H1 (cell line): ENCODE data around the gene FRMD4A. TPM values are rescaled to one million over a fixed set of nuclear protein-coding genes. Genes with fewer than 3 reads are reported as not detected.
A peak's percentile ranks its signal among the peaks of the same experiment; 100 is the strongest.

Source experiments
- CTCF ChIA-PET: fragments of 300-600 bp; sonication (Branson Sonifier 250); formaldehyde crosslinking; loops from one replicate; lab custom pipeline; 2021; ENCODE audit not compliant: partially characterized antibody; lab: Charles Lee
- POLR2A ChIA-PET: fragments of 300-600 bp; sonication (Branson Sonifier 250); formaldehyde crosslinking; loops from one replicate; lab custom pipeline; 2021; ENCODE audit warnings: inconsistent platforms; ENCODE audit not compliant: partially characterized antibody; lab: Charles Lee
- DNase-seq, 2 experiments: peaks; one replicate each; pipeline versions ENCODE4 v3.0.0 to v3.0.0-alpha.2; 2010 to 2022; ENCODE audit warnings: low spot score in 2 of 2, low read depth in 1 of 2, mixed read lengths in 1 of 2
- FAIRE-seq: peaks from 2 replicates; lab custom pipeline; 2011; peaks lifted over from hg19 to GRCh38; lab: Jason Lieb, UNC
- H2AFZ ChIP-seq: 2 replicates; pipeline ENCODE4 v1.8.1; 2012; ENCODE audit warnings: low read length, inconsistent platforms
- H2AK5ac ChIP-seq: 2 replicates; pipeline ENCODE4 v1.6.1; 2013; ENCODE audit warnings: low read depth, low read length
- H2BK120ac ChIP-seq: replicated peaks from 2 replicates; pipeline ENCODE3; 2013; ENCODE audit warnings: low read depth, low read length, inconsistent platforms
- H2BK12ac ChIP-seq: 2 replicates; pipeline ENCODE4 v1.6.1; 2013; ENCODE audit warnings: low read depth, low read length
- H2BK15ac ChIP-seq: 2 replicates; pipeline ENCODE4 v1.6.1; 2013; ENCODE audit warnings: low read length
- H2BK20ac ChIP-seq: 2 replicates; pipeline ENCODE4 v1.6.1; 2013; ENCODE audit warnings: low read length
- H2BK5ac ChIP-seq: 2 replicates; pipeline ENCODE4 v1.6.1; 2013; ENCODE audit warnings: low read depth, low read length
- H3K14ac ChIP-seq: 2 replicates; pipeline ENCODE4 v1.6.1; 2013; ENCODE audit warnings: inconsistent platforms; ENCODE audit not compliant: insufficient read length
- H3K18ac ChIP-seq: 2 replicates; pipeline ENCODE4 v1.6.1; 2013; ENCODE audit warnings: low read length; ENCODE audit errors: extremely low read depth
- H3K23ac ChIP-seq: 2 replicates; pipeline ENCODE4 v1.6.1; 2013; ENCODE audit warnings: inconsistent platforms; ENCODE audit not compliant: insufficient read length
- H3K23me2 ChIP-seq: 2 replicates; pipeline ENCODE4 v1.6.1; 2013; ENCODE audit warnings: low read depth, low read length
- H3K27ac ChIP-seq: 2 replicates; pipeline ENCODE4 v1.6.1; 2011; ENCODE audit warnings: low read depth, low read length, inconsistent platforms
- H3K27me3 ChIP-seq, 4 experiments: replicated peaks in 1 of 4; 1 replicate in 1 of 4; 2 replicates in 3 of 4; pipeline versions ENCODE4 v1.6.1 to v1.8.1; 2011 to 2013; ENCODE audit warnings: low read length in 3 of 4, mild to moderate bottlenecking in 3 of 4, inconsistent platforms in 2 of 4, mixed read lengths in 2 of 4, moderate library complexity in 1 of 4; ENCODE audit not compliant: control insufficient read depth in 3 of 4, insufficient read depth in 3 of 4; ENCODE audit errors: extremely low read depth in 1 of 4
- H3K36me3 ChIP-seq, 4 experiments: 2 replicates each; pipeline versions ENCODE4 v1.6.1 to v1.8.1; 2011 to 2013; ENCODE audit warnings: mild to moderate bottlenecking in 4 of 4, low read length in 3 of 4, moderate library complexity in 2 of 4, control low read depth in 1 of 4, inconsistent platforms in 1 of 4; ENCODE audit not compliant: insufficient read depth in 4 of 4, control insufficient read depth in 2 of 4
- H3K4ac ChIP-seq: replicated peaks from 2 replicates; pipeline ENCODE3; 2013; ENCODE audit warnings: low read length, low read depth, mixed read lengths, inconsistent platforms; ENCODE audit not compliant: insufficient read length
- H3K4me1 ChIP-seq, 4 experiments: replicated peaks in 1 of 4; 1 replicate in 1 of 4; 2 replicates in 3 of 4; pipeline versions ENCODE4 v1.6.1 to v1.8.1; 2011 to 2013; ENCODE audit warnings: low read length in 3 of 4, inconsistent platforms in 2 of 4, mixed read lengths in 1 of 4; ENCODE audit not compliant: insufficient read depth in 4 of 4, control insufficient read depth in 3 of 4
- H3K4me2 ChIP-seq, 2 experiments: 2 replicates each; pipeline versions ENCODE4 v1.6.1 to v1.8.1; 2011 to 2013; ENCODE audit warnings: low read depth in 2 of 2, low read length in 2 of 2, control low read depth in 1 of 2, inconsistent platforms in 1 of 2, mild to moderate bottlenecking in 1 of 2; ENCODE audit not compliant: insufficient read depth in 1 of 2
- H3K4me3 ChIP-seq, 4 experiments: fragments of 200-600, 300-600 bp in 1 of 4; sonication (generic), shearing (Covaris generic), sonication (Bioruptor Twin) in 1 of 4; 2 replicates each; pipeline versions ENCODE4 v1.5.1 to v1.8.1; 2011 to 2016; ENCODE audit warnings: low read length in 4 of 4, low read depth in 3 of 4, control low read depth in 2 of 4, inconsistent platforms in 2 of 4, mild to moderate bottlenecking in 2 of 4, mixed read lengths in 1 of 4, moderate library complexity in 1 of 4; ENCODE audit not compliant: insufficient read depth in 2 of 4; ENCODE audit errors: extremely low read depth in 1 of 4
- H3K56ac ChIP-seq: replicated peaks from 2 replicates; pipeline ENCODE3; 2013; ENCODE audit warnings: low read depth, mild to moderate bottlenecking, mixed read lengths, low read length, inconsistent platforms; ENCODE audit not compliant: insufficient read length
- H3K79me1 ChIP-seq: 2 replicates; pipeline ENCODE4 v1.6.1; 2013; ENCODE audit warnings: low read depth, low read length, control low read depth
- H3K79me2 ChIP-seq, 2 experiments: 2 replicates each; pipeline versions ENCODE4 v1.6.1 to v1.8.1; 2012 to 2013; ENCODE audit warnings: low read length in 2 of 2, mild to moderate bottlenecking in 2 of 2, inconsistent platforms in 1 of 2; ENCODE audit not compliant: insufficient read depth in 2 of 2, control insufficient read depth in 1 of 2
- H3K9ac ChIP-seq, 4 experiments: replicated peaks in 1 of 4; 1 replicate in 1 of 4; 2 replicates in 3 of 4; pipeline versions ENCODE4 v1.6.1 to v1.8.1; 2011 to 2013; ENCODE audit warnings: low read depth in 3 of 4, low read length in 3 of 4, control low read depth in 2 of 4, mild to moderate bottlenecking in 2 of 4, moderate library complexity in 2 of 4, inconsistent platforms in 1 of 4; ENCODE audit errors: extremely low read depth in 1 of 4
- H3K9me3 ChIP-seq, 2 experiments: 2 replicates each; pipeline versions ENCODE4 v1.6.1 to v1.8.1; 2012 to 2013; ENCODE audit warnings: mild to moderate bottlenecking in 2 of 2, moderate library complexity in 2 of 2, control low read depth in 1 of 2, inconsistent platforms in 1 of 2, low read depth in 1 of 2, low read length in 1 of 2, mixed read lengths in 1 of 2; ENCODE audit not compliant: insufficient read depth in 2 of 2
- H4K20me1 ChIP-seq, 2 experiments: replicated peaks in 1 of 2; 2 replicates each; pipeline versions ENCODE3 to v1.8.1; 2011 to 2013; ENCODE audit warnings: inconsistent platforms in 2 of 2, low read length in 2 of 2, mild to moderate bottlenecking in 1 of 2; ENCODE audit not compliant: insufficient read depth in 2 of 2, control insufficient read depth in 1 of 2
- H4K5ac ChIP-seq: 2 replicates; pipeline ENCODE4 v1.6.1; 2013; ENCODE audit warnings: low read length, low read depth, mixed read lengths, inconsistent platforms; ENCODE audit not compliant: insufficient read length
- H4K8ac ChIP-seq: 2 replicates; pipeline ENCODE4 v1.8.0; 2013; ENCODE audit warnings: mild to moderate bottlenecking, moderate library complexity, low read length, inconsistent platforms; ENCODE audit not compliant: insufficient read depth; ENCODE audit errors: extremely low read depth
- H4K91ac ChIP-seq: replicated peaks from 2 replicates; pipeline ENCODE3; 2013; ENCODE audit warnings: low read length, mixed read lengths, inconsistent platforms; ENCODE audit not compliant: insufficient read length
- ASH2L ChIP-seq: fragments of 200-600, 300-600 bp; sonication (generic); IDR thresholded peaks from one replicate; pipeline ENCODE4 v1.7.1; 2017; ENCODE audit warnings: low read length
- CBX5 ChIP-seq: fragments of 300-800, 300-1000 bp; sonication (generic); IDR thresholded peaks from 2 replicates; pipeline ENCODE4 v1.7.1; 2016; ENCODE audit warnings: antibody characterized with exemption, low read length, low read depth
- CHD1 ChIP-seq: IDR thresholded peaks from 2 replicates; pipeline ENCODE4 v1.6.1; 2012; ENCODE audit warnings: low read depth, low read length, improper control_type of control experiment
- HDAC6 ChIP-seq: IDR thresholded peaks from one replicate; pipeline ENCODE4 v1.7.1; 2012; ENCODE audit warnings: low read depth, mild to moderate bottlenecking, inconsistent platforms, low read length, moderate library complexity
- KDM1A ChIP-seq: fragments of 200-600, 300-600 bp; sonication (generic); IDR thresholded peaks from 2 replicates; pipeline ENCODE4 v1.7.1; 2016; ENCODE audit warnings: mild to moderate bottlenecking, low read length, borderline replicate concordance
- MAFK ChIP-seq: IDR thresholded peaks from 2 replicates; pipeline ENCODE4 v1.6.1; 2012; ENCODE audit warnings: low read depth, mild to moderate bottlenecking, improper control_type of control experiment, low read length
- PHF8 ChIP-seq: fragments of 200-600 bp; sonication (generic); conservative IDR thresholded peaks from 2 replicates; pipeline ENCODE4 v1.7.1; 2012; ENCODE audit warnings: low read depth, mild to moderate bottlenecking, inconsistent platforms, low read length, moderate library complexity
- SP1 ChIP-seq: IDR thresholded peaks from 2 replicates; pipeline ENCODE4 v1.6.1; 2011; ENCODE audit warnings: low read depth, low read length
- SUZ12 ChIP-seq: fragments of 200-600 bp; sonication (generic); IDR thresholded peaks from 2 replicates; pipeline ENCODE4 v1.6.1; 2012; ENCODE audit warnings: mild to moderate bottlenecking, inconsistent platforms, low read length, moderate library complexity, mixed read lengths
- TBP ChIP-seq: IDR thresholded peaks from 2 replicates; pipeline ENCODE4 v1.6.1; 2011; ENCODE audit warnings: low read depth, low read length, improper control_type of control experiment
- TEAD4 ChIP-seq: IDR thresholded peaks from 2 replicates; pipeline ENCODE4 v1.6.1; 2012; ENCODE audit warnings: low read depth, low read length, inconsistent platforms, mixed read lengths
- USF2 ChIP-seq: IDR thresholded peaks from 2 replicates; pipeline ENCODE4 v1.6.1; 2011; ENCODE audit warnings: low read length, improper control_type of control experiment
- WGBS, 2 experiments: shearing (Covaris generic) in 1 of 2; methylation state at CpG; one replicate each; pipeline versions ENCODE4 v1.1.6 to v1.1.7; 2013 to 2015; ENCODE audit warnings: low lambda C conversion rate in 2 of 2, mixed read lengths in 2 of 2, inconsistent platforms in 1 of 2, low coverage in 1 of 2, missing lambda C conversion rate in 1 of 2; ENCODE audit not compliant: insufficient replicate concordance in 2 of 2, insufficient coverage in 1 of 2, insufficient read length in 1 of 2; ENCODE audit errors: extremely low coverage in 1 of 2, missing lambda C conversion rate in 1 of 2; 5-methylcytosine and 5-hydroxymethylcytosine counted together
- polyA plus RNA-seq, 7 experiments: library from polyadenylated mRNA; depleted of rRNA in 3 of 7; stranded (reverse) in 5 of 7; unstranded in 2 of 7; fragments of >200 nt in 5 of 7; fragments of 200-250 nt in 2 of 7; gene quantifications; 1 replicate in 5 of 7; 2 replicates in 1 of 7; 4 replicates in 1 of 7; pipeline versions ENCODE4 v1.2.1 to v1.2.3, GENCODE V29; 2011 to 2013; ENCODE audit warnings: missing spikeins in 2 of 7, mixed read lengths in 2 of 7
- total RNA-seq: library from RNA; stranded (reverse); fragmentation: NEBNext Ultra II Directional; extraction: Animal tissue kit (Norgen Biotek cat#: 25700); gene quantifications from 2 replicates; pipeline ENCODE4 v1.2.1, GENCODE V29; 2021

FRMD4A gene
- total and polyA plus RNA-seq, 2 of the 8 experiments (the other 6 are each of a cell fraction or from before 2014, with no cell fraction given): 38.6 to 39.6 TPM

- WGBS, 2 experiments: 79% methylated on average over 18 of the region's 18 CpGs; no CpG with 5 or more reads in 1 of the 2 experiments
- H2BK15ac ChIP-seq: no peak overlapping the region
- no peak overlapping the region for H3K23ac ChIP-seq
- no peaks in the 10 kb centered on the region for H3K23me2 ChIP-seq
- H3K9me3 ChIP-seq: no peaks in the 10 kb centered on the region
- POLR2A ChIA-PET: interaction anchor here (0.6 to 1.6 kb wide), 3 partner anchors 12 to 81 kb away, joined by 3 to 4 read pairs (median 4); no protein-coding TSS in a partner anchor
- no peak overlapping the region for H3K18ac ChIP-seq
- FAIRE-seq (no peak), DNase-seq (no peak)
- no peaks in the 10 kb centered on the region; the same call in 1 of the 2 replicates for H3K79me1 ChIP-seq
- H2BK12ac ChIP-seq: peak overlapping the region; percentile 53; the same call in 1 of the 2 replicates
- H2BK20ac ChIP-seq: peak overlapping the region; percentile 98; the same call in 1 of the 2 replicates
- H2BK5ac ChIP-seq: peak overlapping the region; percentile 84
- H2AFZ ChIP-seq: no peak overlapping the region
- H3K9ac ChIP-seq: no peak overlapping the region
- no peak overlapping the region for H3K4me2 ChIP-seq
- peaks cover 2 to 9% (median 7%) of the 10 kb centered on the region in 4 experiments; a peak in 6 of 7 replicates for H3K4me1 ChIP-seq
- peak overlapping the region; percentile 30; the same call in 1 of the 2 replicates for H3K27ac ChIP-seq
- no peak overlapping the region for H3K14ac ChIP-seq
- H4K20me1 ChIP-seq: no peaks in the 10 kb centered on the region
- H2AK5ac ChIP-seq: peak overlapping the region; percentile 88
- no peak overlapping the region for H4K5ac ChIP-seq
- no peak overlapping the region for H4K8ac ChIP-seq
- no peaks in the 10 kb centered on the region for H3K27me3 ChIP-seq
- no peak overlapping the region for H3K56ac ChIP-seq
- no peak overlapping the region for H3K4ac ChIP-seq
- H2BK120ac ChIP-seq: no peak overlapping the region
- H4K91ac ChIP-seq: peak overlapping the region; percentile 29
- H3K4me3 ChIP-seq: no peak overlapping the region
- no peaks in the 10 kb centered on the region for H3K36me3 ChIP-seq
- CTCF ChIA-PET: interaction anchor here (0.6 to 1.5 kb wide), 8 partner anchors 9 to 1236 kb away, joined by 3 to 6 read pairs (median 3); no protein-coding TSS in a partner anchor
- H3K79me2 ChIP-seq: peaks cover 0 to 26% of the 10 kb centered on the region in 2 experiments; a peak in 3 of 4 replicates
- TF ChIP-seq TBP (no peak), TEAD4 (no peak), SP1 (no peak), HDAC6 (no peak), KDM1A (no peak), USF2 (no peak), CBX5 (no peak), CHD1 (no peak), SUZ12 (no peak), ASH2L (no peak), MAFK (no peak), PHF8 (no peak)
Observed at GRCh38 chr10:13868528-13869294, 462.0 kb downstream of the FRMD4A start.
